HG03135 (cell line): ENCODE measurements around the gene SND1.
"Not testable (repeated sequence)": the region's sequence is repeated elsewhere in the genome, so short reads cannot be mapped to it uniquely, and the experiment has no call there.

Experiments used
- ATAC-seq: cut with Tn5 transposase; IDR thresholded peaks from one replicate; pipeline ENCODE4 v1.9.1; 2021; ENCODE audit warnings: mild to moderate bottlenecking, moderate library complexity; ENCODE audit not compliant: unreplicated experiment

Gene SND1

DNA sequence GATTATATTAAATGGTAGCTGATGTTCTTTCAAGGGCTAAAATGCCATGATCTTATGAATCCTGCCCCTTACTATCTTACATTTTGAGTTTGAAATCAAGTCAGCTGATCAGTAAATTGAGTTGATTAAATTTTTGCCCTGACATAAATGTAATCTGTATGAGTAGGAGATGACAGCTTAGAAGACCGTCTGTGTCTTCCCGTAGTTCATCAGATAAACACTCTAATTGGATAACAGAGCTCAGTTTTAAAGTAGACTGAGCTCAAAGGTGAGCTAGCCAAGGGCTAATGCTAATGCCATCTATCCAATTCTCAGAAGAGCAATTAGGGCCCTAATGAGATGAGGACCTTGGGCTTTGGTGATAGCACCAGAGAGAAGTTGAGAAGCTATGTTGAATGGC, 296.3 kb downstream of the SND1 start:
- no peak for ATAC-seq

DNA sequence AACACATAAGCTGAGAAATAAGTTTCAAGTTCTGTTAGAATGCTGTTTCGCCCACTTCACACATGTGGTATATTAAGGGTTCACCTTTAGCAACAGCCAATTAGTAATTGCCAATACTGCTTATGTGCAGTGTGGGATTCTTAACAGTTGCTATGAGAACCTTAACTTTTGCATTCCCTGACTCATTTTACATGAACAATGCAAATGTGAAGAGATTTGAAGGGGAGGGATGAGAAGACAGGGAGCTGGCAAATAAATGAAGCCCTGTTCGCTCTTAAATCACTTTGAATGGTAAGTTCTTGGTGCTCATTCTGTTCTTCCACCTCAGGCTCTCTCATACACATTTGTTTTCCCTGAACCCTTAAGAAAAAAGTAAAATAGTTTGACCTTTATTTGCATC, 296.9 kb downstream of the SND1 start:
- no peak for ATAC-seq

- ATAC-seq, result no peak
Measured at GRCh38 chr7:127949769-127950222, 297.8 kb downstream of the SND1 start.

DNA sequence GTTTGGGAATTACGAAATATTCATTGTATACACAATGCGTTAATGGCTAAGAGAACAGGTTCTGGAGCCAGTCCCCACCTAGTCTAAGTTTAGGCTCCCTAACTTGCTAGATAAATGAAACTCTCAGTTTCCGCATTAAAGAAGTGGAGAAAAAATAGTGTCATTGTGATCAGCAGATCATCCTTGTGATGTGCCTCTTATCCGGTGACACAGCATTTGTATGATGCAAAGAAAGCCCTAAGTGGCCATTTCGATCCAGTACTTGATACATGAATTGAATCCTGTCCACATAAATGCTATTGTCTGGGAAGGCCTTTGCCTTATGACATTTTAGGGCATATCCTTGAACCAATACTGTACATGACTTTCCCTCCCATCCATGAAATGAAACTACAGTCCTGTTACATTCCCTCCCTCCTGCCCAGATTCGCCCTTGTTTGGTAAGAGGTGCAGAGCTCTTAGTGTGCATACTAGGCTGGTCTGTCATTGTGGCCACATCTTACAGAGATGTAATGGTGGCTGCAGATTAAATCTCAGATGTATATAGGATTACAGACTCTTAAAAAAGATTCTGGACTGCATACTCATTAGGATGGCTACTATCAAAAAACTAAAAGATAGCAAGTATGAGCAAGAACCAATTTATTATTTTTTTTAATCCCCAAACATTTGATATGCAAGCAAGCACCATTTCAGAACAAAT, 298.4 kb downstream of the SND1 start:
- no peak for ATAC-seq

GRCh38 chr7:127953423-127954356, 301.7 kb downstream of the SND1 start:
- no peak for ATAC-seq

DNA sequence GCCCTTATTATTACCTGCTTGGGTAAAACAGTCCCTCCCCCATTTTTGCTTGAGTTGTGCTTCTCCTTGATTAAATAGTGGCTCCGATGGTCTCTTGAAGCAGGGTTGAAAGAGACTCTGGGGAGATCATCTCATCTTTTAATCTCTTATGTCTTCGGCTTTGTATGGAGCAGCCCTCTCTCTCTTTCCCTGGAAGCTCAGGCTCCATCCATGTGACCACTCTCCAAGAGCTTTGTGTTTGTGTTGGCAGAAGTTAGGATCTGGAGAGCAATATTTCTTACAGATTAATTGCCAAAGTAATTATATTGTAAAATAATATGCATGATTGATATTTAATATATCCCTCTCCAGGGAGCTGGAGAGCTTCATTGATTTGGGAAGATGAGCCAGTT, 302.4 kb downstream of the SND1 start:
- no peak for ATAC-seq

DNA sequence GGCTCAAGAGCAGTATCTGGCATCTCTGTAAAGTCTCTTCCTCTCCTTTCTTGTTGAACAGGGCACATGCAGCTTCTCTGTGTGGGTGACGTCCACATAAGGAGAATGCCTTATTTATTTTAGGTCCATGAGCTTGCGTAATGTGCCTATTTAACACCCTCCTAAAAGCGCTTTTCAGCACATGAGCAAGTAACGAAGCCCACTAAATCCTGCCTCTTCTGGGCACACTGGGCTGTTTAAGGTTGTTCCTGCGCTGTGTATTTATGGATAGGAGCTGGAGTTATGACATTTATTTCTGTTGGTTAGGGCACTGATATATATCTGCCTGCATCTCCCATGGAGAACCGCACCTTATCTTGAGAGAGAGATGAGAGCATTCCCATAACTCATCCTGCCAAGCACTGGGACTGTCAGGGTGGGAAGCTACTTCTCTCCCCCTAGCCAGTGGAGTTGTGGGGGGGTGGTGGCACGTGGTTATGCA, 303.1 kb downstream of the SND1 start:
- ATAC-seq, result no peak

- ATAC-seq, result no peak
Measured at GRCh38 chr7:127957886-127958285, 305.9 kb downstream of the SND1 start.

DNA sequence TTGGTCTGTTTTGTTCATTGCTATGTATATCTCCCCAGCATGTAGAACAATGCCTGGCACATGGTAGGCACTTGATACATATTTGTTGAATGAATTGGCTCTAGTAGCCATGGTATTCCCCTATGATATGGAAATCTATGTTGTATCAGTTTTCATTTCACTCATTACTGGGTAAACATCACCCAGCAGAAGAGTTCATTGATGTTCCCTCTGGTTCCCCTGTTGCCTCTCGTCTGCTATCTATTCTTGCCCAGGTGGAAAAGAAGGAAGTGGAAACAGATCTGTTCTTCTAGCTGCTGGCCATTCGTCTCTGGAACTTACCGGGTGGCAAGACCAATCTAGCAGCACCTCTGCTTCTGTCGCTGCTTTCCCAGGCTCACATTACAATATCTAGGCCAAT, 307.8 kb downstream of the SND1 start:
- ATAC-seq, result no peak

- no peak for ATAC-seq
Measured at GRCh38 chr7:127961786-127962453, 309.9 kb downstream of the SND1 start.

DNA sequence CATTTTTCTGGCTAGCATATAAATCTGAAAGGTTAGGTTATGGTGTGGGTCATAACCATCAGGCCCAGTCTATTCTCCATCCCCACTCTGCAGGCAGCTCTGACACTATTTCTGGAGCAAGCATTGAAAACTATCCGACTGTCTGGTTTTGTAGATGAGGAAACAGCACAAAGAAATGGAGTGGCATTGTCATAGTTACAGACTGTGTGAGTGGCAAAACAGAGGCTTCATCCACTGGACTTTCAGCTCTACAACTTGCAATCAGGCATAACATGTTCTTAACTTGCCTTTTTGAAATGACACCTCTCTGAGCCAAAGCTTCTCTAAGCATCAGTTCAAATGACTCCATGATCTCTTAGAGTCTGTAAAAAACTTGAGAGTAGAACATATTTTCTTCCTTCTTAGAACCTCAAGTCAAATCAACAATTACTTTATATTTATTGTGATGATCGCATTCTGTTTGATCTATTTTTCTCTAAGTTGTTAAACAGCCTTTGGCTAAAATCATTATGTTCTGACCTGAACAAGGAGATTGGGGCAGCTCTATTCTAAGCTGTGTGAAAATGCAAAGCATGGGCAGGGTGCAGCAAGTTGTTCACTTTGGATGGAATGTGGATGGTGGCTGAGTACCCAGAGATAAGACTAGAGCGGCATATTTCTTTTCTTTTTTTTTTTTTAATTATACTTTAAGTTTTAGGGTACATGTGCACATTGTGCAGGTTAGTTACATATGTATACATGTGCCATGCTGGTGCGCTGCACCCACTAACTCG, 310.8 kb downstream of the SND1 start:
- ATAC-seq, result no peak

DNA sequence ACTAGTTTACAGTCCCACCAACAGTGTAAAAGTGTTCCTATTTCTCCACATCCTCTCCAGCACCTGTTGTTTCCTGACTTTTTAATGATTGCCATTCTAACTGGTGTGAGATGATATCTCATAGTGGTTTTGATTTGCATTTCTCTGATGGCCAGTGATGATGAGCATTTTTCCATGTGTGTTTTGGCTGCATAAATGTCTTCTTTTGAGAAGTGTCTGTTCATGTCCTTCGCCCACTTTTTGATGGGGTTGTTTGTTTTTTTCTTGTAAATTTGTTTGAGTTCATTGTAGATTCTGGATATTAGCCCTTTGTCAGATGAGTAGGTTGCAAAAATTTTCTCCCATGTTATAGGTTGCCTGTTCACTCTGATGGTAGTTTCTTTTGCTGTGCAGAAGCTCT, 311.9 kb downstream of the SND1 start:
- not testable (repeated sequence) for ATAC-seq

DNA sequence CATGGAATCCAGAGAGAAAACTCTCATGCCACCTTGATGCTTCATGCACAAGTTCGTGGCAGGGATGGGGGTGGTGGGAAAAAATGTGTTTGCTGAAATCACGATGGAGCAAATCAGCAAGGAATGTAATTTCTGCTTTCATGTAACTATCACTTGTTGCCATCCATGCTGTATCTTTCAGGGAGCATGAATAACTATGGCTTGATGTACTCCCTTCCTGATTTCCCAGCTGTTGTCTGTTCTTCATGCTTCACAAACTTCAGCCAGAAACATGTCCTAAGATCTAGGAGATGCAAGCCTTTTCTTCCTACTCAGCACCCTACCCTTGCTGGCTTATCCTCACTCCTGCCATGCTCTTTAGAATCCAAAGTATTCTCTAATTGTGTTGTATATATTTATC, 315.3 kb downstream of the SND1 start:
- no peak for ATAC-seq

DNA sequence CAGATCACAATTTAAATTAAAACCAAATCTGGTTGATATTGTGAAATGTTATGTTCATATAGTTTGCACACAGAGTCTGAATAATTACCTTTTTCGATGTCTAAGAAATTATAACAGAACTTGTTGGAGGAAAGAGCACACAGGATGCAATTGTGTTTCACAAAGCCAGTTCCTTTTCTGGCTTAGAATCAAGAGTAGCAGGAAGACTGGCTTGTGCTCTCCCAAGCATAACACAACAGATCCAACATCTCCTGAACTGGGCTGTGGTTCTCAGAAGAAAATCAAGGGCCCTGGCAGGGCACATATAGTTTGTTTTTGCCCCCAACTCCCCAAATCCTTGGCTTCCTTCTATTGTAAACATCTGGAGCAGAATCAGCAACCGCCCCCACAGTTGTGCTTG, 316.6 kb downstream of the SND1 start:
- no peak for ATAC-seq

DNA sequence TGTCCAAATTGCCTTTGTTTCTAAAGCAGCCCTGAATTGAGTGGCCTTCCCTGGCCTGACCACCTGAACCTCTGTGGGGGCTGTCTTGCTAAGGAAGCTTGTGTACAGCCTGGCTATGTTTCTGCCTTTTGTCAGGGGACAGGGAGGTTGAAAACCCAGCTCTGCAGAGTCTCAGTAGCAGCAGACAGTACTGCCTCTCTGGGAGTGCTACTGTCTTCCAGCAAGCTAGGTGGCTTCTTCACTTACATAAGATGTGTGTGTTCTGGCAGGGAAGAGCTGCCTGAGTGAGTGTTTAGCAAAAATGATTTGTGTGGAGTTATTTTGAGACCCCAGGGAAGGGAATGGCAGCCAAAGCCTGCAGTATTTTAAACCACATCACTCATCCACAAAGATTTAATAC, 321.8 kb downstream of the SND1 start:
- ATAC-seq, result no peak

- ATAC-seq, result no peak
Measured at GRCh38 chr7:127974446-127975035, 322.5 kb downstream of the SND1 start.

GRCh38 chr7:127976056-127976737, 324.2 kb downstream of the SND1 start:
- no peak for ATAC-seq

GRCh38 chr7:127976738-127977120, 324.7 kb downstream of the SND1 start:
- no peak for ATAC-seq

- no peak for ATAC-seq
Measured at GRCh38 chr7:127978421-127978820, 326.4 kb downstream of the SND1 start.
